H1 (cell line): ENCODE results near the gene SLC37A2.

Experiments used
- JUND ChIP-seq: IDR thresholded peaks from 2 replicates; pipeline ENCODE4 v1.6.1; 2011; ENCODE audit warnings: mild to moderate bottlenecking, improper control_type of control experiment, low read length
- SAP30 ChIP-seq: fragments of 300-600 bp; sonication (generic); IDR thresholded peaks from 2 replicates; pipeline ENCODE4 v1.7.1; 2012; ENCODE audit warnings: low read length, moderate library complexity, mild to moderate bottlenecking, inconsistent platforms; ENCODE audit not compliant: insufficient read depth, insufficient replicate concordance
- TBP ChIP-seq: IDR thresholded peaks from 2 replicates; pipeline ENCODE4 v1.6.1; 2011; ENCODE audit warnings: low read depth, low read length, improper control_type of control experiment
- USF2 ChIP-seq: IDR thresholded peaks from 2 replicates; pipeline ENCODE4 v1.6.1; 2011; ENCODE audit warnings: low read length, improper control_type of control experiment
- YY1 ChIP-seq: IDR thresholded peaks from 2 replicates; pipeline ENCODE4 v1.6.1; 2011; ENCODE audit warnings: low read depth, mild to moderate bottlenecking, low read length
- TF ChIP-seq, protein P1 (sequence below), 3 experiments: IDR thresholded peaks; 1 replicate in 2 of 3; 2 replicates in 1 of 3; pipeline versions ENCODE4 v1.5.1 to v1.6.1; 2011; ENCODE audit warnings: low read length in 3 of 3, mild to moderate bottlenecking in 3 of 3, inconsistent platforms in 2 of 3, low read depth in 1 of 3, moderate library complexity in 1 of 3; ENCODE audit not compliant: insufficient read depth in 1 of 3; ENCODE audit errors: control extremely low read depth in 1 of 3

GRCh38 chr11:125128450-125128849, 65.3 kb downstream of the SLC37A2 start:
- TF ChIP-seq SAP30 (no peak), TBP (no peak), YY1 (no peak), JUND (no peak), USF2 (no peak)
- TF ChIP-seq, protein P1, sequence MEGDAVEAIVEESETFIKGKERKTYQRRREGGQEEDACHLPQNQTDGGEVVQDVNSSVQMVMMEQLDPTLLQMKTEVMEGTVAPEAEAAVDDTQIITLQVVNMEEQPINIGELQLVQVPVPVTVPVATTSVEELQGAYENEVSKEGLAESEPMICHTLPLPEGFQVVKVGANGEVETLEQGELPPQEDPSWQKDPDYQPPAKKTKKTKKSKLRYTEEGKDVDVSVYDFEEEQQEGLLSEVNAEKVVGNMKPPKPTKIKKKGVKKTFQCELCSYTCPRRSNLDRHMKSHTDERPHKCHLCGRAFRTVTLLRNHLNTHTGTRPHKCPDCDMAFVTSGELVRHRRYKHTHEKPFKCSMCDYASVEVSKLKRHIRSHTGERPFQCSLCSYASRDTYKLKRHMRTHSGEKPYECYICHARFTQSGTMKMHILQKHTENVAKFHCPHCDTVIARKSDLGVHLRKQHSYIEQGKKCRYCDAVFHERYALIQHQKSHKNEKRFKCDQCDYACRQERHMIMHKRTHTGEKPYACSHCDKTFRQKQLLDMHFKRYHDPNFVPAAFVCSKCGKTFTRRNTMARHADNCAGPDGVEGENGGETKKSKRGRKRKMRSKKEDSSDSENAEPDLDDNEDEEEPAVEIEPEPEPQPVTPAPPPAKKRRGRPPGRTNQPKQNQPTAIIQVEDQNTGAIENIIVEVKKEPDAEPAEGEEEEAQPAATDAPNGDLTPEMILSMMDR (IDR thresholded peaks at IDR 0.05; ENCODE audit: control extremely low read depth in 1 of 3, insufficient read depth in 1 of 3, low read depth in 1 of 3, low read length in 3 of 3), result no peak
